CD4-positive, CD25-positive, alpha-beta regulatory T cell (primary cell): Measurements from ENCODE around the gene PRXL2B. TPM values are rescaled to one million over a fixed set of nuclear protein-coding genes. Genes with fewer than 3 reads are reported as not detected.

Source experiments
- ATAC-seq, 2 donors: fragments of 150-1000 bp; cut with Tn5 transposase; one replicate each; pipeline ENCODE4 v1.10.0; 2021; ENCODE audit warnings: low read depth in 2 of 2, moderate number of reproducible peaks in 2 of 2, moderate library complexity in 1 of 2
- DNase-seq, 3 donors: peaks; one replicate each; pipeline versions ENCODE4 v3.0.0 to v3.0.0-alpha.2; 2012 to 2022; ENCODE audit warnings: mixed read lengths in 1 of 3
- H3K27ac ChIP-seq: one replicate; pipeline ENCODE4 v1.7.0; 2013; ENCODE audit warnings: mild to moderate bottlenecking, low read length; ENCODE audit not compliant: insufficient read depth, poor library complexity, severe bottlenecking
- H3K27me3 ChIP-seq: one replicate; pipeline ENCODE4 v1.7.0; 2013; ENCODE audit warnings: low read length; ENCODE audit not compliant: control insufficient read depth, insufficient read depth
- H3K36me3 ChIP-seq: one replicate; pipeline ENCODE4 v1.7.0; 2013; ENCODE audit warnings: mild to moderate bottlenecking, low read length, moderate library complexity; ENCODE audit not compliant: control insufficient read depth, insufficient read depth
- H3K4me1 ChIP-seq: 2 replicates; pipeline ENCODE4 v1.7.0; 2013; ENCODE audit warnings: mild to moderate bottlenecking, low read length; ENCODE audit not compliant: insufficient read depth, control insufficient read depth, poor library complexity, severe bottlenecking
- H3K4me3 ChIP-seq: one replicate; pipeline ENCODE4 v1.7.0; 2013; ENCODE audit warnings: low read depth, mild to moderate bottlenecking, low read length, moderate library complexity
- H3K9me3 ChIP-seq, 2 experiments: 1 replicate in 1 of 2; 2 replicates in 1 of 2; pipeline ENCODE4 v1.7.0; 2013; ENCODE audit warnings: low read length in 2 of 2, mild to moderate bottlenecking in 1 of 2, moderate library complexity in 1 of 2; ENCODE audit not compliant: control insufficient read depth in 2 of 2
- H3K27ac Mint-ChIP-seq, 3 donors: one replicate each; pipeline ENCODE4 v1.8.0; 2020 to 2022; ENCODE audit warnings: mild to moderate bottlenecking in 3 of 3, mixed read lengths in 3 of 3, moderate library complexity in 2 of 3
- H3K27me3 Mint-ChIP-seq: one replicate; pipeline ENCODE4 v1.8.0; 2022; ENCODE audit warnings: mild to moderate bottlenecking, mixed read lengths
- H3K36me3 Mint-ChIP-seq: one replicate; pipeline ENCODE4 v1.8.0; 2020; ENCODE audit warnings: mixed read lengths
- H3K4me1 Mint-ChIP-seq, 4 donors: one replicate each; pipeline ENCODE4 v1.8.0; 2020 to 2022; ENCODE audit warnings: mixed read lengths in 4 of 4, mild to moderate bottlenecking in 1 of 4
- H3K4me3 Mint-ChIP-seq, 4 donors: one replicate each; pipeline ENCODE4 v1.8.0; 2020 to 2022; ENCODE audit warnings: mild to moderate bottlenecking in 4 of 4, mixed read lengths in 4 of 4, moderate library complexity in 3 of 4
- H3K9me3 Mint-ChIP-seq, 7 donors: one replicate each; pipeline ENCODE4 v1.8.0; 2020 to 2022; ENCODE audit warnings: mixed read lengths in 7 of 7, mild to moderate bottlenecking in 3 of 7, moderate library complexity in 2 of 7
- polyA plus RNA-seq, 4 donors: library from polyadenylated mRNA; unstranded; fragments of 300-500 nt; fragmentation: Illumina TruSeq; gene quantifications; one replicate each; pipeline ENCODE4 v1.2.3, GENCODE V29; 2021
- total RNA-seq: library from RNA; stranded (reverse); gene quantifications from one replicate; pipeline ENCODE4 v1.2.3, GENCODE V29; 2022

The PRXL2B gene
- total and polyA plus RNA-seq, 5 donors from 2014 or later = 24.5 to 31.1 (median 27.1) TPM

- H3K9me3 ChIP-seq = no peaks in the 10 kb centered on the region
- peak overlapping the region; percentile 1 for H3K27ac ChIP-seq
- H3K27ac Mint-ChIP-seq = no peak overlapping the region
- no peaks in the 10 kb centered on the region for H3K27me3 Mint-ChIP-seq
- H3K4me3 Mint-ChIP-seq = peak overlapping the region; percentile 68 to 90 (median 84)
- peaks cover 4% of the 10 kb centered on the region for H3K36me3 ChIP-seq
- H3K4me1 ChIP-seq = peaks cover 41% of the 10 kb centered on the region
- H3K4me1 Mint-ChIP-seq = peaks cover 15 to 41% (median 22%) of the 10 kb centered on the region in 4 donors
- H3K36me3 Mint-ChIP-seq = no peaks in the 10 kb centered on the region
- ATAC-seq = no peak
- no peaks in the 10 kb centered on the region for H3K9me3 Mint-ChIP-seq
- no peaks in the 10 kb centered on the region for H3K27me3 ChIP-seq
- H3K4me3 ChIP-seq = no peak overlapping the region
- DNase-seq = no peak
Observed at GRCh38 chr1:2587860-2588571, 1.4 kb downstream of the PRXL2B start.

- ATAC-seq (no peak), DNase-seq (no peak)
- no peak overlapping the region for H3K27ac Mint-ChIP-seq
- Histone ChIP-seq H3K9me3 (no peaks in the 10 kb centered on the region), H3K4me1 (peaks cover 36% of the 10 kb centered on the region), H3K27me3 (no peaks in the 10 kb centered on the region), H3K27ac (no peak overlapping the region), H3K4me3 (no peak overlapping the region), H3K36me3 (peaks cover 4% of the 10 kb centered on the region)
- H3K4me3 Mint-ChIP-seq = peak overlapping the region; percentile 32 to 76 (median 52)
- H3K27me3 Mint-ChIP-seq = no peaks in the 10 kb centered on the region
- peaks cover 7 to 33% (median 15%) of the 10 kb centered on the region in 4 donors for H3K4me1 Mint-ChIP-seq
- H3K36me3 Mint-ChIP-seq = no peaks in the 10 kb centered on the region
- H3K9me3 Mint-ChIP-seq = no peaks in the 10 kb centered on the region
Observed at GRCh38 chr1:2588661-2589430, 2.3 kb downstream of the PRXL2B start.

DNA sequence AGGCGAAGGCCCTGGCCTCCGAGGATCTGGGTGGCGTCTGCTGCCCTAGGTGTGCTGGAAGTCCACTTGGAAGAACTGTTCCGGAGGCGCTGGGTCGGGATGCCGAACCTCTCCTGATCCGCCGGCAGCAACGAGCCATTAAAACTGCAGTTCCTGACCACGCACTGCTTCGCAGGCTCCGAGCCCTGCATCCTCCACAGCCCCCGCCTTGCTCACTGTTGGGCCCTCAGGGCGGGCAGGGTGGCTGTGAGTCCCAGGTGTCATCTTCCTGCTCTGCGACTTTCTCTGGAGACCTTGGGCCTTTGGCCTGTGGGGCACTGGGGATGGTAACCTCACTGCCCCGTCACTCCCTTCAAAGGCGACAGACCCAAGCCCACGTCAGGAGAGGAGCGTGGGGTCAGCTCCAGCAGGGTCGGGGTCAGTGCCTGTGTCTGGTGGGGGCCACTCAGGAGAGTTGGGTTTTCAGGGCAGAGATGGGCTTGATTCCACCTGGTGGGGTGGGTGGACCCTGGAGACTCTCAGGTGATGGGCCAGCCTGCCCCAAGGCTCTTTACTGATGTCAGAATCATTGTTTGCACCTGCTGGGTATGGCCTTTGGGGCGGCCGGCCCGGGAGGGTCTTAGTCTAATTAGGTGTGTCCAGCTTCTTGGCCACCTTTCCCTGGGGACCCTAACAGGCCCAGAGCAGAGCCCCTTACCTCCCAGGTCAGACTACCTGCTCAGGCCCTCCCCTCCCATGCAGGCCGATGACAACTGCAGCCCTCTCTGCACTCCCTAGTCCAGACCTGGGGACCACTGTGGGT is 3.1 kb downstream of the PRXL2B start:
- peaks cover 4% of the 10 kb centered on the region for H3K36me3 ChIP-seq
- peaks cover 29% of the 10 kb centered on the region for H3K4me1 ChIP-seq
- no peak overlapping the region for H3K27ac ChIP-seq
- Mint-ChIP-seq H3K9me3 (no peaks in the 10 kb centered on the region), H3K4me3 (peak overlapping the region in 3 of 4 donors; percentile 16 to 84 (median 19)), H3K36me3 (no peaks in the 10 kb centered on the region), H3K27ac (peak overlapping the region in 1 of 3 donors; percentile 31), H3K4me1 (peaks cover 0 to 25% (median 8%) of the 10 kb centered on the region in 4 donors), H3K27me3 (no peaks in the 10 kb centered on the region)
- H3K27me3 ChIP-seq = no peaks in the 10 kb centered on the region
- no peak for DNase-seq
- no peak overlapping the region for H3K4me3 ChIP-seq
- no peaks in the 10 kb centered on the region for H3K9me3 ChIP-seq
- no peak for ATAC-seq

DNA sequence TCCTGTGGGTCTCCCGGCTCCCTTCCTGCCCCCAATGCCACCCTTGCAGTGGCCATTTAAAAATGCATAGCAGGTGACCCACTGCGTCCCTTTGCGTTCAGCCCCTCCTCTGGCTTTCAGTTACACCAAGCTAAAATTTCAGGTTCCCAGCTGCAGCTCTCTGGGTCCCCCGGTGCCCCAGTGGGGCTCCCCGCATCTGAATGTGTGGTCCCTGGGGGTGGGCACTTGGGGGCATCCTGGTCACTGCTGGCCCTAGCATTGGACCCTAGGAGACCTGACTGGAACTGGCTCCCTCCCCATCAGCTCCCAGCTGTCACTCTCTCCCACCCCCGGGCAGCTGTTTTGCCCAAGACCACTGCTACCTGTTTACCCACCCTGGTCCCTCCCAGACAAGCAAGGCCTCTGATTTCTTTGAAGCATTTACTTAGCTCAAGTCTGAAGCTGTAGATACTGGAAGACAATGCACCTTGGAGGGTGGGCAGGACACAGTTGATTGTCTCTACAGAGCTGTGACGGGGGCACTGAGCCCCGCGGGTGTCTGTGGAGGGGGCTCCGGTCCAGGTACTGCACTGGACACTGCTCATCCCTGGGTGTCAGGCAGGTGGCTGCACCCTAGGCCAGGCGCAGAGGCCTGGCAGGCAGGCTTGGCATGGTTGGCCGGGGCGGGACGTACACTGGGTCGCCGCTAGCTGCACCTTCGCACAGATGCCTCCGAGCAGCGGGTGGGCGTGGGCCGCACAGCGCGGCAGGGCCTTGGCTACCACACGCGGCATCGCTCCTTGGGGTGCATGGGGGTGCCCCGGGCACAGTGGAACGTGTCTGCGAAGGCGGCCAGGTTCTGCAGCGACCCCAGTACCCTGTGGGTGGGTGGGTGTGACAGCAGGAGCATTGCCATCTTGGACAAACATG is 3.9 kb downstream of the PRXL2B start:
- H3K36me3 Mint-ChIP-seq = no peaks in the 10 kb centered on the region
- Histone ChIP-seq H3K4me1 (peaks cover 20% of the 10 kb centered on the region), H3K9me3 (no peaks in the 10 kb centered on the region), H3K27me3 (no peaks in the 10 kb centered on the region), H3K4me3 (no peak overlapping the region), H3K27ac (no peak overlapping the region), H3K36me3 (peaks cover 4% of the 10 kb centered on the region)
- H3K4me3 Mint-ChIP-seq = peak overlapping the region in 3 of 4 donors; percentile 35 to 84 (median 83)
- peak overlapping the region in 2 of 3 donors; percentile 31 to 32 for H3K27ac Mint-ChIP-seq
- H3K27me3 Mint-ChIP-seq = no peaks in the 10 kb centered on the region
- peaks cover 0 to 18% (median 3%) of the 10 kb centered on the region in 4 donors for H3K4me1 Mint-ChIP-seq
- DNase-seq (no peak), ATAC-seq (no peak)
- no peaks in the 10 kb centered on the region for H3K9me3 Mint-ChIP-seq

DNA sequence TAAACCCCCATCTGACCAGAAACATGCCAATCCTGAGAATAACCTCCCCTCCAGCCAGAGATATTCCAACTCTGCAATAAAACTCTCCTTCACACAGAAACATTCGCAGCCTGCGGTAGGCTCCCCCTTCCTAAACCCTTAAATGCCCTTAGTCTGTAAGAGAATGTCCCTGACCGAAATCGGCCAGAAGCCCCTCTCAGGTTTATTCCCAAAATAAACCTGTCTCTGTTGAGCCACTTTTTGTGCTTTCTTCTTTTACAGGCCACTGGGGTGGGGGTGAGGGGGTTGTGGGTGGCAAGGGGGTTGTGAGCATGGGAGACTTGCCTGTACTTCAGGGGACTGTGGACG is 4.6 kb downstream of the PRXL2B start:
- ATAC-seq (no peak), DNase-seq (no peak)
- Mint-ChIP-seq H3K27ac (peak overlapping the region in 1 of 3 donors; percentile 32), H3K9me3 (no peaks in the 10 kb centered on the region), H3K27me3 (no peaks in the 10 kb centered on the region), H3K4me1 (peaks cover 0 to 17% (median 1%) of the 10 kb centered on the region in 4 donors), H3K36me3 (no peaks in the 10 kb centered on the region), H3K4me3 (peak overlapping the region in 2 of 4 donors; percentile 32 to 83)
- Histone ChIP-seq H3K9me3 (no peaks in the 10 kb centered on the region), H3K4me3 (no peak overlapping the region), H3K4me1 (peaks cover 15% of the 10 kb centered on the region), H3K27ac (no peak overlapping the region), H3K27me3 (no peaks in the 10 kb centered on the region), H3K36me3 (peaks cover 4% of the 10 kb centered on the region)

DNA sequence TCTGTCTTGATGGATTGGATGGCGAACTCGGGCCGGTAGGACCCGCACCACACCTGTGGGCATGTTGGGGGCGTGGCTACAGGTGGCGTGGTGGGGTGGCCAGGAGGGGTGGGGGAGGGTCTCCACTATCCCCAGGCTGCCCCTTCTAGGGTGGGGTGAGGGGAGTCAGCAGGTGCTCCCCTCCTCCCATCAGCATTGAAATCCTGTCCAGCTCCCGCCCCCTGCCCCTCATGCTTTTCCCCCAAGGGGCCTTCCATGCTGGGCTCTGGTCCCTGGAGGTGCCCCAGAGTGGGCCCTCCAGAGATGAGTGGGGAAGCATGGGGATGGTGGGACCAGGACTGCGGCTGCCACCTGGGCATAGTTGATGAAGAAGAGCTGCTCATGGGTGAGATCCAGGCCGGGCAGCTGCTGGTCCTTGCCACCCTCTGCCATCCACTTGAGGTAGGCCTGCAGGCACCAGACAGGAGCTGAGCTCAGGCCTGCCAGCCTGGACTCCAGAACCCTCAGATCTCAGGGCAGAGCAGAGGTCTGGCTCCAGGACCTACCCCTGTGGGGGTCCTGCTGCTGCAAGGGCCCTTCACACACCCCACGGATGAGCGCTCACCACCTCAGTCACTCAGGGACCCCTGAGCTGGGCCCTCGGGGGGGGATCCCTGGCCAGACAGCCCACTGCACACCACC is 5.1 kb downstream of the PRXL2B start:
- Histone ChIP-seq H3K27me3 (no peaks in the 10 kb centered on the region), H3K36me3 (peaks cover 4% of the 10 kb centered on the region), H3K4me1 (peaks cover 15% of the 10 kb centered on the region), H3K27ac (no peak overlapping the region), H3K9me3 (no peaks in the 10 kb centered on the region), H3K4me3 (no peak overlapping the region)
- DNase-seq = no peak
- H3K36me3 Mint-ChIP-seq = no peaks in the 10 kb centered on the region
- no peak overlapping the region for H3K27ac Mint-ChIP-seq
- no peaks in the 10 kb centered on the region for H3K27me3 Mint-ChIP-seq
- H3K9me3 Mint-ChIP-seq = no peaks in the 10 kb centered on the region
- no peak for ATAC-seq
- peak overlapping the region in 2 of 4 donors; percentile 76 to 83 for H3K4me3 Mint-ChIP-seq
- H3K4me1 Mint-ChIP-seq = peaks cover 0 to 17% (median 1%) of the 10 kb centered on the region in 4 donors
